CD4-positive, alpha-beta memory T cell (primary cell): ENCODE results near the gene TMEM40. TPM values are rescaled to one million over a fixed set of nuclear protein-coding genes. Genes with fewer than 3 reads are reported as not detected.

Experiments
- CTCF ChIA-PET: fragments of 350-600 bp; sonication (Branson Sonifier 250); formaldehyde crosslinking; loops from one replicate; lab custom pipeline; 2021; ENCODE audit warnings: inconsistent platforms; ENCODE audit not compliant: partially characterized antibody; lab: Charles Lee
- POLR2A ChIA-PET: fragments of 350-600 bp; sonication (Branson Sonifier 250); formaldehyde crosslinking; loops from one replicate; lab custom pipeline; 2021; ENCODE audit not compliant: partially characterized antibody; lab: Charles Lee
- DNase-seq, 5 donors: peaks; one replicate each; pipeline versions ENCODE4 v3.0.0 to v3.0.0-alpha.2; 2020 to 2022; ENCODE audit warnings: mixed read lengths in 1 of 5
- H3K27ac ChIP-seq: one replicate; pipeline ENCODE4 v1.7.0; 2013; ENCODE audit warnings: low read depth, low read length
- H3K27me3 ChIP-seq: 2 replicates; pipeline ENCODE4 v1.7.0; 2013; ENCODE audit warnings: mild to moderate bottlenecking, low read length, moderate library complexity; ENCODE audit not compliant: insufficient read depth
- H3K36me3 ChIP-seq: 2 replicates; pipeline ENCODE4 v1.7.0; 2013; ENCODE audit warnings: mild to moderate bottlenecking, low read length, moderate library complexity; ENCODE audit not compliant: insufficient read depth
- H3K4me1 ChIP-seq: 2 replicates; pipeline ENCODE4 v1.7.0; 2013; ENCODE audit warnings: mild to moderate bottlenecking, low read length, moderate library complexity; ENCODE audit not compliant: insufficient read depth
- H3K4me3 ChIP-seq, 2 donors: one replicate each; pipeline ENCODE4 v1.7.0; 2013; ENCODE audit warnings: low read length in 2 of 2, mild to moderate bottlenecking in 1 of 2
- H3K9me3 ChIP-seq, 2 donors: one replicate each; pipeline ENCODE4 v1.7.0; 2013; ENCODE audit warnings: low read length in 2 of 2, control low read depth in 1 of 2; ENCODE audit not compliant: control insufficient read depth in 1 of 2
- H3K27ac Mint-ChIP-seq, 7 donors: one replicate each; pipeline ENCODE4 v1.8.0; 2020 to 2021; ENCODE audit warnings: mixed read lengths in 7 of 7, mild to moderate bottlenecking in 6 of 7, inconsistent platforms in 3 of 7, moderate library complexity in 3 of 7
- H3K27me3 Mint-ChIP-seq, 2 donors: one replicate each; pipeline ENCODE4 v1.8.0; 2020 to 2021; ENCODE audit warnings: mixed read lengths in 2 of 2
- H3K36me3 Mint-ChIP-seq, 2 donors: one replicate each; pipeline ENCODE4 v1.8.0; 2020 to 2021; ENCODE audit warnings: mixed read lengths in 2 of 2, inconsistent platforms in 1 of 2, mild to moderate bottlenecking in 1 of 2
- H3K4me1 Mint-ChIP-seq, 4 donors: one replicate each; pipeline ENCODE4 v1.8.0; 2020 to 2021; ENCODE audit warnings: mixed read lengths in 4 of 4, mild to moderate bottlenecking in 1 of 4
- H3K4me3 Mint-ChIP-seq, 8 donors: one replicate each; pipeline ENCODE4 v1.8.0; 2020 to 2021; ENCODE audit warnings: mixed read lengths in 8 of 8, mild to moderate bottlenecking in 7 of 8, moderate library complexity in 6 of 8, inconsistent platforms in 3 of 8
- H3K9me3 Mint-ChIP-seq, 8 donors: one replicate each; pipeline ENCODE4 v1.8.0; 2020 to 2021; ENCODE audit warnings: mixed read lengths in 8 of 8, mild to moderate bottlenecking in 5 of 8, inconsistent platforms in 3 of 8, moderate library complexity in 1 of 8
- intact Hi-C: fragments of 100-400 bp; cut with micrococcal nuclease; formaldehyde crosslinking; loops from one replicate; pipeline ENCODE4 v1.15.1; 2023
- polyA plus RNA-seq, 2 donors: library from polyadenylated mRNA; unstranded; fragments of 300-500 nt; fragmentation: Illumina TruSeq; gene quantifications; one replicate each; pipeline ENCODE4 v1.2.3, GENCODE V29; 2021
- total RNA-seq, 2 experiments: library from RNA; stranded (reverse); gene quantifications; one replicate each; pipeline ENCODE4 v1.2.3, GENCODE V29; 2021

The TMEM40 gene
- total and polyA plus RNA-seq, 4 experiments from 2014 or later: not detected

DNA sequence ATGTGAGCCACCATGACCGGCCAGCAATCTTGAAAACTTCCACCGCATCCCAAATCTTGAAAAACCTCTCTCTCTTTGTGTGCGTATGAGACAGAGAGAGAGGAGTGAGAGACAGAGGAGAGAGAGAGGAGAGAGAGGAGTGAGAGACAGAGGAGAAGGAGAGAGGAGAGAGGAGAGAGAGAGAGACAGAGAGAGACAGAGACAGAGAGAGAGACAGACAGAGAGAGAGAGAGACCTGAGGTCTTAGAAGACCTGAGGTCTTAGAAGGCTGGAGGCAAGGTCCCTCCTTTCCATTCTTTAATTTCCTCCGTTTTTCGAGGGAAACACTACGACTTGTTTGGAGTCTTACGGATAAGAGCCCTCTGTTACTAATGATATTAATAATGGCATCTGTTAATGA, 39.5 kb downstream of the TMEM40 start:
- Histone ChIP-seq H3K4me3 (peak overlapping the region in 1 of 2 donors; percentile 22), H3K27ac (no peak overlapping the region), H3K36me3 (no peaks in the 10 kb centered on the region), H3K27me3 (no peaks in the 10 kb centered on the region), H3K9me3 (no peaks in the 10 kb centered on the region), H3K4me1 (peaks cover 5% of the 10 kb centered on the region)
- CTCF ChIA-PET: interaction anchor here (0.7 to 2.9 kb wide), 14 partner anchors 9 to 584 kb away, joined by 3 to 11 read pairs (median 5); no protein-coding TSS in a partner anchor
- H3K4me1 Mint-ChIP-seq: peaks cover 8 to 15% (median 10%) of the 10 kb centered on the region in 4 donors
- POLR2A ChIA-PET: interaction anchor here (1.1 kb wide), 1 partner anchor 122 kb away, joined by 4 read pairs; the partner anchor contains the start of gene RPL32
- no peaks in the 10 kb centered on the region for H3K27me3 Mint-ChIP-seq
- no peaks in the 10 kb centered on the region for H3K36me3 Mint-ChIP-seq
- intact Hi-C loops: loop anchor here (2.0 kb wide), 1 partner anchor 163 kb away; the partner anchor contains the start of gene MKRN2
- H3K4me3 Mint-ChIP-seq: peak overlapping the region in 6 of 8 donors; percentile 67 to 82 (median 80)
- DNase-seq: no peak
- peak overlapping the region; percentile 57 to 95 (median 92) for H3K27ac Mint-ChIP-seq
- H3K9me3 Mint-ChIP-seq: no peaks in the 10 kb centered on the region

DNA sequence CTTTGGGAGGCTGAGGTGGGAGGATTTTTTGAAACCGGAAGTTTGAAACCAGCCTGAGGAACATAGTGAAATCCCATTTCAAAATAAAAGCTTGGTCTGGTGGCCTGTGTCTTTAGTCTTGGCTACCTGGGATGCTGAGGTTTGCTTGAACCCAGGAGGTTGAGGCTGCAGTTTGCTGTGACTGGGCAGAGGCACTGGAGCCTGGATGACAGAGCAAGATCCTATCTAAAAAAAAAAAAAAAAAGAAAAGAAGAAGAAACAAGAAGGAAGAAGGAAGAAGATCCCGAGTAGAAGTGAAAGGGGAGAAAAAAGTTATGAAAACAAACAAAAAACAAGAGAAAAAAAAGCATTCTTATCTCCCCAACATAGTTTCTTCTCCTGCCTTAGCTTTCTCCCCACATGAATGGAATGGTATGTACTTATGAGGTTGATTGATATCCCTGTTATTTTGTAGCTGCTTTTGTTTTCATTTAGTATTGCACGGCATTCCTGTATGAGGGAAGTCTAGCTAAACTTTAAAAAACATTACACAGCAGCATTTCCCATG, 42.4 kb downstream of the TMEM40 start:
- H3K9me3 ChIP-seq: no peaks in the 10 kb centered on the region
- peaks cover 5% of the 10 kb centered on the region for H3K4me1 ChIP-seq
- ChIA-PET CTCF (interaction anchor here (1.6 kb wide), 1 partner anchor 11 kb away, joined by 6 read pairs; no protein-coding TSS in a partner anchor), POLR2A (no interaction called here)
- H3K36me3 ChIP-seq: no peaks in the 10 kb centered on the region
- no peaks in the 10 kb centered on the region for H3K9me3 Mint-ChIP-seq
- intact Hi-C loops: no loop called here
- no peaks in the 10 kb centered on the region for H3K27me3 Mint-ChIP-seq
- H3K4me3 Mint-ChIP-seq: no peak overlapping the region
- H3K36me3 Mint-ChIP-seq: no peaks in the 10 kb centered on the region
- no peaks in the 10 kb centered on the region for H3K27me3 ChIP-seq
- peak overlapping the region in 1 of 7 donors; percentile 30 for H3K27ac Mint-ChIP-seq
- H3K27ac ChIP-seq: no peak overlapping the region
- peaks cover 8 to 15% (median 10%) of the 10 kb centered on the region in 4 donors for H3K4me1 Mint-ChIP-seq
- H3K4me3 ChIP-seq: no peak overlapping the region
- DNase-seq: no peak

DNA sequence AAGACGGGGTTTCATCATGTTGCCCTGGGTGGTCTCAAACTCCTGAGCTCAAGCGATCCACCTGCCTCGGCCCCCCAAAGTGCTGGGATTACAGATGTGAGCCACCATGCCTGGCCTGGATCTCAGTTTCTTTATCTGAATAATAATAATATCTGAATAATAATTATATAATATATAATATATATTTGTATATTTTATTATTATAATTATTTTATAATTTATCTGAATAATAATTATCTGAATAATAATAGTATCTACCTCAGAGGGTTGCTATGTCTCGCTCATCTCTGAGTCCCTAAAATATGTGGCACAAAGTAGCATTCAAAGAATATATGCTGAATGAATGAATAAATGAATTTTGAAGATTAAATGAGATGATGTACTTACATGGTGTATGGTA, 44.8 kb downstream of the TMEM40 start:
- no peaks in the 10 kb centered on the region for H3K36me3 ChIP-seq
- H3K9me3 Mint-ChIP-seq: no peaks in the 10 kb centered on the region
- intact Hi-C loops: no loop called here
- ChIA-PET POLR2A (no interaction called here), CTCF (interaction anchor here (1.9 kb wide), 1 partner anchor 8 kb away, joined by 5 read pairs; no protein-coding TSS in a partner anchor)
- H3K36me3 Mint-ChIP-seq: no peaks in the 10 kb centered on the region
- H3K4me3 ChIP-seq: no peak overlapping the region
- no peak overlapping the region for H3K27ac Mint-ChIP-seq
- no peak overlapping the region for H3K4me3 Mint-ChIP-seq
- H3K27me3 ChIP-seq: no peaks in the 10 kb centered on the region
- peaks cover 0 to 5% of the 10 kb centered on the region in 2 donors for H3K27me3 Mint-ChIP-seq
- H3K4me1 ChIP-seq: no peaks in the 10 kb centered on the region
- DNase-seq: no peak
- peaks cover 0 to 3% (median under 1%) of the 10 kb centered on the region in 4 donors for H3K4me1 Mint-ChIP-seq
- H3K27ac ChIP-seq: no peak overlapping the region
- H3K9me3 ChIP-seq: no peaks in the 10 kb centered on the region

DNA sequence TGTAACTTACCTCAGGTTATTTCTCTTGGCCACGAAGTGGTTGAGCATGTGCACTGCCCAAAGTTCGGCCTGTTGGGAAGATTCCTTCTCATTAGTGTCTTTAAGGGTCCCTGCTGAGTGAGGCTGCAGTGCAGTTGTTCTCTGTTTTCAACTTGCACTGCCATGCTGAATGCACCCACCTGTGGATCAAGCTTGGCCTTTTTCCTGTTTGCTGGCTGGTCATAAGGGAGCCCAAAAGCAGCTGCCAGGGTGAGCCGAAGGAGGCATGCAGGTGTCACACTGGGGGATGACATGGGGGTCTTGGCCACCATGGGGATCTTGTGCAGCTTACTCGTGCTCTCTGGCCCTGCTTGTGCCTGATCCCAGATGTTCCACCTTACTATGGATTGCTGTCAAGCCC, 49.0 kb downstream of the TMEM40 start:
- Mint-ChIP-seq H3K27me3 (peaks cover 1 to 7% of the 10 kb centered on the region in 2 donors), H3K9me3 (no peaks in the 10 kb centered on the region), H3K4me1 (no peaks in the 10 kb centered on the region), H3K27ac (no peak overlapping the region), H3K36me3 (no peaks in the 10 kb centered on the region), H3K4me3 (no peak overlapping the region)
- intact Hi-C loops: no loop called here
- ChIA-PET CTCF (interaction anchor here (0.8 to 2.3 kb wide), 2 partner anchors 8 to 11 kb away, joined by 3 to 10 read pairs; no protein-coding TSS in a partner anchor), POLR2A (interaction anchor here (0.6 kb wide), 1 partner anchor 46 kb away, joined by 3 read pairs; the partner anchor contains the start of gene RAF1)
- no peak overlapping the region for H3K4me3 ChIP-seq
- H3K4me1 ChIP-seq: no peaks in the 10 kb centered on the region
- no peaks in the 10 kb centered on the region for H3K27me3 ChIP-seq
- DNase-seq: no peak
- no peaks in the 10 kb centered on the region for H3K9me3 ChIP-seq
- H3K36me3 ChIP-seq: no peaks in the 10 kb centered on the region
- H3K27ac ChIP-seq: no peak overlapping the region

DNA sequence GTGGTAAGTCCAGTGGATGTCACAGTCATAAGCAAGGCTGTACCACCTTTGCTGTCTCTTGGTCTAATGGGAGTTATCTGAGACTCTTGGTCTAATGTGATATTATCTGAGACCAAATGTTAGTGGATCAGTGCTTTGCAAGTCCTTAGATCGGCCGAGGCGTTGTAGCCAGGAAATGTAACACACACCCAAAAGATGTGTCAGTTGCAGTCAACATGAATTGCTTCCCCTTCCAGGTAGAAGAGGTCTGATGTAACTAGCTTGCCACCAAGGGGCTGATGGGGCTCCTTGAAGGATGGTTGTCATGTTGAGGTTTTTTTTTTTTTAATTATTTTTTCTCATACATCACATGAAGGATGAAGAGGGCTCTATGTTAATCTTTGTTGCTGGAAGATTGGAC, 49.7 kb downstream of the TMEM40 start:
- no peaks in the 10 kb centered on the region for H3K4me1 Mint-ChIP-seq
- no peak for DNase-seq
- Histone ChIP-seq H3K27ac (no peak overlapping the region), H3K4me1 (no peaks in the 10 kb centered on the region), H3K36me3 (no peaks in the 10 kb centered on the region), H3K9me3 (no peaks in the 10 kb centered on the region), H3K27me3 (no peaks in the 10 kb centered on the region), H3K4me3 (no peak overlapping the region)
- POLR2A ChIA-PET: interaction anchor here (0.6 kb wide), 1 partner anchor 45 kb away, joined by 3 read pairs; the partner anchor contains the start of gene RAF1
- CTCF ChIA-PET: interaction anchor here (1.1 to 2.3 kb wide), 2 partner anchors 9 to 11 kb away, joined by 5 to 10 read pairs; no protein-coding TSS in a partner anchor
- intact Hi-C loops: no loop called here
- no peaks in the 10 kb centered on the region for H3K36me3 Mint-ChIP-seq
- no peak overlapping the region for H3K27ac Mint-ChIP-seq
- H3K27me3 Mint-ChIP-seq: peaks cover 1 to 7% of the 10 kb centered on the region in 2 donors
- no peaks in the 10 kb centered on the region for H3K9me3 Mint-ChIP-seq
- H3K4me3 Mint-ChIP-seq: no peak overlapping the region

DNA sequence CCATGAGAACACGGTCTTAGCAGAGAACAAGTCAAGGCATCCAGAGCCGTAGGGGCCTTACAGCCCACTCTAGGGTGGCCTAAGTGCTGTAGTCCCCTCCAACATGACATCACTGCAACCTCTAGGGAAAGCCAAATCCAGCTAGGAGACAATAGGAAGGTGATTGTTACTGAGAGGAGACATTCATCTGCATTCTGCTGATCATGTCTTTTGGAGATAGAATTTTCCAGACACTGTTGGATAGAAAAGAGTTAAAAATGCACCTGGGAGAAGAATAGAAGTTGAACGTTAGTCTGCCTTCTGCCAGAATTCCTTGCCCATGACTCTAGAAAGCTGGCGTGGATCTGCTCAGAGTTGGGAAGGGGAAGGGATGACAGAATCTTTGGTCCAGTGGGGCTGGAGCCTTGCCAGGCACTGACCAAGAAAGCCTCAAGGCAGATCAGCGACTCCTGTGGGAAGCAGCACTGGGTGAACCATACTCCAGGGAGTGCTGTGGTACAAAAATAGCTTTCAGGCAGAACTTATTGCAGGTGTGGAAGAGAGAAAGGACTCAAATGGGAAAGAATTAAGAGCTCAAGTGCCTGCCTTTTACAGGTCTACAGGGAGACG, 50.4 kb downstream of the TMEM40 start:
- no peak overlapping the region for H3K27ac ChIP-seq
- H3K27me3 ChIP-seq: no peaks in the 10 kb centered on the region
- H3K9me3 Mint-ChIP-seq: no peaks in the 10 kb centered on the region
- H3K4me1 Mint-ChIP-seq: no peaks in the 10 kb centered on the region
- H3K4me3 ChIP-seq: no peak overlapping the region
- intact Hi-C loops: no loop called here
- ChIA-PET POLR2A (no interaction called here), CTCF (interaction anchor here (1.1 to 1.7 kb wide), 2 partner anchors 8 to 12 kb away, joined by 5 to 9 read pairs; no protein-coding TSS in a partner anchor)
- no peaks in the 10 kb centered on the region for H3K9me3 ChIP-seq
- DNase-seq: no peak
- H3K27me3 Mint-ChIP-seq: peaks cover 1 to 9% of the 10 kb centered on the region in 2 donors
- no peak overlapping the region for H3K27ac Mint-ChIP-seq
- no peaks in the 10 kb centered on the region for H3K36me3 Mint-ChIP-seq
- no peaks in the 10 kb centered on the region for H3K36me3 ChIP-seq
- no peaks in the 10 kb centered on the region for H3K4me1 ChIP-seq
- H3K4me3 Mint-ChIP-seq: no peak overlapping the region

DNA sequence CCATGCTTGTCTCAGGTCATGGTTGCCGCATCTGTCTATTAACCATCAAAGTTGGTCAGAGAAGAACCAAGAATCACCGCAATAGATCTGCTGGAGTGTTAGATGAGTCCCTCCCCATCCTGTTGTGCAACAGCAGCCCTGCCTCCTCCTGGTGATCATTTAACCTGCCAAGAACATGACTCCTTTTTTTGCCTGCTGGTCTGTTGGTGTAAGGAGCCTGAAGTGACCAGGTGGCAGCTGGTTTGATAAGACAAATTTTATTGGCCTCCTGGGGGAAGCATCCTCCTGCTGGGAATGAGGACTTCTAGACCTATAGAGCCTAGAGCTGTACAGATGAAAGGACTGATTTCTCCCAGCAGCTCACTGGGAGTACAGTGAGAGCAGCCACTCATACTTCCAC, 51.6 kb downstream of the TMEM40 start:
- Mint-ChIP-seq H3K27ac (peak overlapping the region in 1 of 7 donors; percentile 42), H3K4me1 (no peaks in the 10 kb centered on the region), H3K9me3 (no peaks in the 10 kb centered on the region), H3K36me3 (no peaks in the 10 kb centered on the region), H3K27me3 (peaks cover 1 to 9% of the 10 kb centered on the region in 2 donors), H3K4me3 (no peak overlapping the region)
- H3K36me3 ChIP-seq: no peaks in the 10 kb centered on the region
- intact Hi-C loops: loop anchor here (2.0 kb wide), 1 partner anchor 185 kb away; no protein-coding TSS in a partner anchor
- no peak for DNase-seq
- no peaks in the 10 kb centered on the region for H3K4me1 ChIP-seq
- POLR2A ChIA-PET: no interaction called here
- CTCF ChIA-PET: interaction anchor here (1.1 to 2.0 kb wide), 6 partner anchors 9 to 184 kb away, joined by 3 to 10 read pairs (median 5); no protein-coding TSS in a partner anchor
- H3K4me3 ChIP-seq: no peak overlapping the region
- H3K27me3 ChIP-seq: no peaks in the 10 kb centered on the region
- no peaks in the 10 kb centered on the region for H3K9me3 ChIP-seq
- H3K27ac ChIP-seq: no peak overlapping the region
